Stimulated activated CD4-positive, alpha-beta T cell treated with anti-CD3 and anti-CD28 coated beads, Interleukin-1b, Interleukin-23, amount 100 ng/mL, for 4 hours (primary cell): ENCODE data around the gene ADARB2.

Experiments used
- DNase-seq, 2 donors: peaks; one replicate each; pipeline ENCODE4 v3.0.0-alpha.2; 2020; ENCODE audit warnings: low read depth in 2 of 2

ADARB2 gene

DNA sequence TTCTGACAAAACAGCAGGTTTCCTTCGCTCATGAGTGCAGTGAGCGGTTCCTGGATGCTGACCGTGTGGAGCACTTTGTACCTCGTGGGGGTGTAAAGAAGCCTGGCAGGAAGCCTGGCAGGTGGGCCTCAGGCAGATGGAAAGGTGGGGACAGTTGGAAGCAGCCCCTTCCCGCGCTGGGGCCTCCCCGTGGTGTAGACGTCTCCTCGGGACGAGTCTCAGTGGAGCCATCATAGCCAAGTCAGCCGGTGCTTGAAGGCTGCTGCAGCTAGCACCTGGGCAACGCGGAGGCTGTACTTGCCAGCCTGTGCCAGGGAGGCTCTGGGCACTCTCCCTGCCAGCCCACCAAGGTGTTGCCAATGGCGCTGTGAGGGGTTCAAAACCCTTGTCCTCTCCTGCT is 526.7 kb downstream of the ADARB2 start:
- no peak for DNase-seq

GRCh38 chr10:1209355-1209979 is 527.9 kb downstream of the ADARB2 start:
- no peak for DNase-seq

DNA sequence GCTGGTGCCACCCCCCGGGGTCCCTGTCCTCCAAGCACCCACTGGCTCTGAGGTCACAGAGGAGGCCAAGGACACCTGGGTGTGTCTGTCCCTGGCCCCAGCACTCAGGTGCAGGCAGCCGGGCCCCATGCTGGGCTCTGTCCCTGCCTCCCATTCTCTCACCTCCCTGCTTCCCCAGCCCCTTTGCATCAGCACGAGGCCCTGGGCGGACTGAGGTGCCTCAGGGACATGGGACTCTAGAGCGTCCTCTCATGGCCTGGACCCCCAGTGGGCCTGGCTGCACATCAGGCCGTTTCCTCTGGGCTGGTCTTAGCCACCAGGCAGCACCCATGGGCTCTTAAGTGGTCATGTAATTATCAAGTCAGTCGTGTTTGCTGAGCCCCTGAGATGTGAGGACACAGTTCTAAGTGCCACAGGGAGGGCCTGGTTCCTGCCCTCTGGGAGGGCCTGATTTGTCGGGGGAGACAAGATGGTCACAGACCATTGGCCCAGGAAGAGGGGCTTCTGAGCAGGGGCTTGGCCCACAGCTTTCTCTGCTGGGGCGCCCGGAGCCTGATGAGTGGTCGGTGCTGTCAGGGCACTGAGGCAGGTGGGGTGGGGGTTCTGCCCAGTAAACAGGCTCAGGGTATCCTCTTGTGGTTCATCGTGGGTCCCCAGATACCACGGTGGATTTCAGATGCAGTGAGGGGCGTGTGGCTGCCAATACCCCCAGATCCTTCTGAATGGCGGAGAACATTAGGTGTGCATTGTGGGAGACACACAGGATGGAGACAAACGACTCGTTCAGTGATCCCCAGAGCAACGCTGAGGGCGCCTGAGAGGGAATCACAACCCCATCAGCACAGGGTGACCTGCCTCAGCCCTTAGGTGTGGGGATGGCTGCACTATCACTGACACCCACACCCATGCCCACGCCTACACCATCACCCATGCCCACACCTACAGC is 528.7 kb downstream of the ADARB2 start:
- DNase-seq: no peak

DNA sequence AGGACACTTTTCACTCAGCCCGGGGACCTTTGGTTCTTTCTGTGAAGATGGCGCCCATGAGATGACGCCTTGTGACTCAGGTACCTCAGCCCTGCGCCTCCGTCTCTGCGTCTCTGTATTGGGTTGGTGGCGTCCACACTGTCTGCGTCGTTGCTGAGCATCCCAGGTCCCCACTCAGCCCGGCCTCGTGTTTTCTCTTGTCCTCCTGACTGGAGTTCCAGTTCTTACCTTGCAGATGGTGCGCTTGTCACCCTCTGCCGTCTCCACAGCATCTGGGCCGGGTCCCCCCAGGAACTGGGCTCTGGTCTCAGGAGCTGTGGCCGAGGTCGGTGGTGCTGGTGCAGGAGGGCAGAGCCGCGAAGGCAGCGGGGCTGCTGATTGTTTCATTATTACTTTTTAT is 530.7 kb downstream of the ADARB2 start:
- DNase-seq: no peak

GRCh38 chr10:1206101-1206500 is 531.2 kb downstream of the ADARB2 start:
- no peak for DNase-seq

GRCh38 chr10:1205450-1206030 is 531.8 kb downstream of the ADARB2 start:
- no peak for DNase-seq

DNA sequence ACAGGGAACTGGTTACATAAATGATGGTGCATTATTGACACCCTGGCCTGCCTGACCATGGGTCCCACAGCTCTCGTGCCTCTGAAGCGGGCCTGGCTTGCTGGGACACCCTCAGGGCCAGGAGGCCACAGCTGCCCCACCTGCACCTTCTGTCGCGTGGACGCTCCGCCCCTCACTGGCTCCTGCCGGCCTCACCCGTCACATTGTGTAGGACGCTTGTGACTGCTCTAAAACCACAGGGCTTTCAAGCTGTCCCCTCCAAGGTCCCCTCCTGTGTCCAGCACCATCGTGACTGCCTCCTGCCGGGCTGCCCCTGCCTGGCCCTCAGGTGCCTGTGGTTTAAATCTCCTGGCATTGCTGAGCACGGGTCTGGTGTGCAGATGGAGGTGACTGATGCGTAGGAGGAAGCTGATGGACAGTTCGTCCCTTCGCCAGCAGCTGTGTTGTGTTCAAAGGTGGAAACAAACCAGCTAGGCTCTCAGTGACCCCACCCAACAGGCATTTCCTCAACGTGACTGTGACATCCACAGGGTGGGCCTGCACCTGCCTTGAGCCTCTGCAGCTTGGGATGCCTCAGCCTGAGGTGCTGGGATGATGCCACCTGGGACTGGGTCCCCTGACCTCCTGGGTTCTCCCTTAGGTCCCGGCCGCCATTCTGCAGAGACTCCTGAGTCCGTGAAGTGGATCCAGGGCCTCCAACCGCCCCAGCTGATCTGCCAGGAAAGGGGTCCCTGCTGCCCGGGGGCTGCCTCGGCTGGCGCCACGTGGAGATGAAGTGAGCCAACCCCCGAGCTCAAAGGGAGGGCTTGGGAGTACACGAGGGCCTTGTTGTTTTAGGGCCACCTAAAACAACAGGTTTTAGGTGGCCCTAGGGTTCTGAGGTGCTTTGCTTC is 532.6 kb downstream of the ADARB2 start:
- DNase-seq: no peak

DNA sequence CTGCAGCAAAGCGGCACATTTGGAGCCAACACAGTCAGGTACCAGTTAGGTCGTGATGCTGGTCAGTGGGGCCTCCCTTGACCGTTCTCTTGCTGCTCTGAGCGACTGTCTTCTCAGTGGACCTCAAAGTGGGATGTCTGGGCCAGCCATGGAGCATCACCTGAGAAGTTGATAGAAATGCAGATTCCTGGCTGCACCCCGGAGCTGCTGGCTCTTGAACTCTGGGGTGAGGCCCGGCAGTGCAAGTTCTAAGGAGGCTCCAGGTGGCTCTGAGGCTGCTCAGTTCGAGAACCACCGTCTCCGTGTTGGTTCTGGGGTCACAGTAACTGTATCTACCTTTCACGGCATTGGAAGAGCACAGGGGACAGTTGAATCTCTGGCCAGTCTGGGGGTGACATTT is 533.6 kb downstream of the ADARB2 start:
- no peak for DNase-seq

GRCh38 chr10:1203216-1203615 is 534.1 kb downstream of the ADARB2 start:
- no peak for DNase-seq

- no peak for DNase-seq
Observed at GRCh38 chr10:1202343-1202742, 535.0 kb downstream of the ADARB2 start.

DNA sequence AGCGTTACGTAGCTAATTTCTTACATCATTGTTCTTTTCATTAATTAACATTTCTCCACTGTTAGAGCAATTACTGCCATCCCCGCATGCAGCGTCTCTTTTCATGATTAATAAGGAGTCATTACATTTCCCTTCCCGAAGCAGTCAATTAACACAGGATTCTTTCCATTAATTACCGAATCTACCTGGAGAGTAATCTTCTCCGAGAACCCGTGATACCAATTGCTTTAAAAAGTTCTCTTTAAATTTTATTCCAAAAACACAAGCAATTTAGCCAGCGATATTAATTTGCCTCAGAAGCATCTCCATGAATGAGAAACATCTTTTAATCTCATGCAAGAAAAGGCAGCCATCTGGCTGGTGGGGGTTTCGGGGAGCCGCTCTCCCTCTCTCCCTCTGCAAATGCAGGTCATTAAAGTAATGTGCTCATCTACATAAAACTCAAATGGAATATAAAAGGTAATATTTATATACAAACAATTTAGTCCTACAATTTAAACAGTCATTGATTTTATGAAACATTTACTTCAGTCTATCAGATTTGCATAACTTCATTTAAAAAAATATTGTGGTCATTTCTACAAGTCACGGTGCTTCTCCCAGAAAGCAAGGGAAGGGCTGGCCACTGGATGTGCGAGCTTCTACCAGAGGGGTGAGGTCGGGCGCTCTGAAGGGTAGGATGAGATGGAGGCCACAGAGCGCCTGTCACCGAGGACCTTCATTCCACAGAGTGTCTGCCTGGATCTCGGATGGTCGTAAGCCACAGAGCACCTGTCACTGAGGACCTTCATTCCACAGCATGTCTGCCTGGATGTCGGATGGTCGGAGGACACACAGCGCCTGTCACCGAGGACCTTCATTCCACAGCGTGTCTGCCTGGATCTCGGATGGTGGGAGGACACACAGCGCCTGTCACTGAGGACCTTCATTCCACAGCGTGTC is 536.2 kb downstream of the ADARB2 start:
- no peak for DNase-seq

GRCh38 chr10:1199897-1200721 is 537.2 kb downstream of the ADARB2 start:
- DNase-seq: no peak

GRCh38 chr10:1199345-1199673 is 538.0 kb downstream of the ADARB2 start:
- DNase-seq: no peak

DNA sequence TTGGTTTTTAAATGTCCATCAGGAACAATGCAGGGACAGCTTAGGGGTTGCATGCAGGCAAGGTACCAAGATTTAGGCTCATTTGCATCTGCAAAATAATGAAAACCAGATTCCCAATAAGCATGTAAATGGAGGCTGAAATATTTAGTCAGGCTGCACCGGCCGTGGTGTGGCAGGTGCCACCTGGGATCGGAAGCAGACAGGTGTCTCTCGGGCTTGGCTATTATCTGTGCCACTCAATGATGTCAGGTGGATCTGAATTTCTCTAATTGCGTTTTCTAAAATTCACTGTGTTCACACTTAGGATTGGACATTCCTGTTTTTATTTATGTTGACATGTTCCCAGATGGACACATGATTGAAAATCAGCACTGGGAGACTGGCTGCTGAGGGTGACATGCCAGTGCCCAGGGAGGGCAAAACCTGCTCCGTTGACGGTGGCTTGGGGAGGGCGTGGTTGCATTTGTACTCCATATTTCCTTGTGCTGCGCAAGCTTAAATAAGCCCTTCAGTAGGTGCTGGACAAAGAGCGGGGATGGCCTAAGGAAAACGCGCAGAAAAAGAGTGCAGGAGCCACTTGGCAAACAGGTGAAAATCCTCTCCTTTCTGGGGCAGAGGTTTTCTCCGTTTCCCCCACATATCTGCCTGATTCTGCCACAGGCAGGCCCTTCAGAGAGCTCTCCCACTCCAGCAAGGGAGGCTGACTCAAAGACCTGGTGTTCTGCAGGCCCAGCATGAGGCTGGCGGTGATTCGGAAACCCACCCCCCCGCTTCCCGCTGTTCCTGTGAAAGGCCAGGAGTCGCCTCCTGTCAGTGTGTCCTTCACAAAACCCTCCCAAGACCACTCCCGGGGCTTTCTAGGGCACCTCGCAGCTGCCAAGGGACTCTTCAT is 538.6 kb downstream of the ADARB2 start:
- no peak for DNase-seq

DNA sequence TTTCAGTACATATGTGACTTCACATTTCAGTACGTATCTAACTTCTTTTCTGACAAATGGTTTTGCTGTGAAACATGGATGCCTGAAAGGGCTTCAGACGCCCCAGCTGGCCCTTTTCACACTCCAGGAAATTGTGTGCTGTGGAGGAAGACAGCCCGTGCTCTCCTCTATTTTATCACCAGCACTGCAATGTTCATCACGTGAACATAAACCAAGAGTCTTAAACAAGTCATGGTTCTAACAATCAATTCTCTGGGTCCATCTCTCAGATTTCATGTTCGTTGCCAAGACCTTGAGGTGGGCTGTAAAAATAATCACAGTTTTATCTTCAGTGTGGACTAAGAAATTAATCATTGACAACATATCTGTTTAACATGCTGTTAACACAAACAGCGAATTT is 539.9 kb downstream of the ADARB2 start:
- no peak for DNase-seq

DNA sequence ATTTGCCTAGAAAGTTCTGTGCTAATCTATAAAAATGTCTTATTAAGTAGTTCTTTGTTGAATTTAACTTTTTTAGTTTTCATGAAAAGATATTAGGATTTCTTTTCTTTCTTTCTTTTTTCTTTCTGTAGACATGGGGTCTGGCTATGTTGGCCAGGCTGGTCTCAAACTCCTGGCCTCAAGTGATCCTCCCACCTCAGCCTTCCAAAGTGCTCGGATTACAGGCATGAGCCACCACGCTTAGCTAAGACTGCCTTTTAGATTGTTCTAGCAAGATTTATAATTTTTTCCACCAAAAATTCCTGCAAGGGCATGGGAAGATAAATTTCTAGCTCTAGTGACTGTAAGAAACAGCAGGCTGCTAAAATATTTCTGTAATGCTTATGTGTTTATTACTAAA is 540.7 kb downstream of the ADARB2 start:
- DNase-seq: no peak

DNA sequence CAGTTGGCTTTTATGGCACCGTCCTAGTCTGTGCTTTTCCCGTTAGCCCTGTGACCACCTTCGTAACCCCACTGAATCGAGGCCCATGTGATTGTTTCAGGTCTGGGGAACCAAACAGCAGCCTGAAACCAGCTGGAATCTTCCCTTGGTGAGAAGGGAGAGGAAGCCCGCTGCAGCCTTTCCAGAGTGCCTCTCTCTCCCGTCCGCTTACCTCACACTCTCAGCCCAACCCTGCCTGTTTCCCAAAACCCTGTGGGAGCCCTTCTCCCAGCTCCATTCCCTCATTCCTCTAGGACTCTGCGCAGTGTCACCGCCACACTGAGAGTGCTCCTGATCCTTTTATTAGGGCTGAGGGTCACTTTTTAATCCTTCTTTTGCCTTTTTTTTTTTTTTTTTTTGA is 541.5 kb downstream of the ADARB2 start:
- DNase-seq: no peak

GRCh38 chr10:1194161-1194560 is 543.2 kb downstream of the ADARB2 start:
- no peak for DNase-seq

DNA sequence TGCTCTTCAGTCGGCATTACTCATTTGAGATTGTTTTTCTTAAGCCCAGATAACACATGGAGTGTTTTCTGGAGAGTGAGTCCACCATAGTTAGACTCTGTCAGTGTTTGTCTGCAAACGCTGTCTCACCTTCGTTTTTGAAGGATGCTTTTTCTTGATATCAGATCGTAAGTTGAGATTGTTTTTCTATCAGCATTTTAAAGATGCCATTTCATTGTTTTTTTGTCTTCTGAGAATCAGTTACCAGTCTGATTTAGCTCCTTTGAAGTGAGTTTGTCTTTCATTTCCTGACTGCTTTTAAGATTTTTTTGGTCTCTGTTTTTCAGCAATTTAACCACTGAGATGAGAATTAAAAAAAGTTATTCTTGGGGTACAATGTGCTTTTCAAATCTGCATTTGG is 543.8 kb downstream of the ADARB2 start:
- no peak for DNase-seq
